ENCODE measurements around the gene HSD11B1L. TPM values are rescaled to one million over a fixed set of nuclear protein-coding genes. Genes with fewer than 3 reads are reported as not detected.

The HSD11B1L gene
- total RNA-seq, 2 donors from 2014 or later: 10.3 to 12.6 TPM

- TF ChIP-seq, protein P1, sequence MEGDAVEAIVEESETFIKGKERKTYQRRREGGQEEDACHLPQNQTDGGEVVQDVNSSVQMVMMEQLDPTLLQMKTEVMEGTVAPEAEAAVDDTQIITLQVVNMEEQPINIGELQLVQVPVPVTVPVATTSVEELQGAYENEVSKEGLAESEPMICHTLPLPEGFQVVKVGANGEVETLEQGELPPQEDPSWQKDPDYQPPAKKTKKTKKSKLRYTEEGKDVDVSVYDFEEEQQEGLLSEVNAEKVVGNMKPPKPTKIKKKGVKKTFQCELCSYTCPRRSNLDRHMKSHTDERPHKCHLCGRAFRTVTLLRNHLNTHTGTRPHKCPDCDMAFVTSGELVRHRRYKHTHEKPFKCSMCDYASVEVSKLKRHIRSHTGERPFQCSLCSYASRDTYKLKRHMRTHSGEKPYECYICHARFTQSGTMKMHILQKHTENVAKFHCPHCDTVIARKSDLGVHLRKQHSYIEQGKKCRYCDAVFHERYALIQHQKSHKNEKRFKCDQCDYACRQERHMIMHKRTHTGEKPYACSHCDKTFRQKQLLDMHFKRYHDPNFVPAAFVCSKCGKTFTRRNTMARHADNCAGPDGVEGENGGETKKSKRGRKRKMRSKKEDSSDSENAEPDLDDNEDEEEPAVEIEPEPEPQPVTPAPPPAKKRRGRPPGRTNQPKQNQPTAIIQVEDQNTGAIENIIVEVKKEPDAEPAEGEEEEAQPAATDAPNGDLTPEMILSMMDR (IDR thresholded peaks at IDR 0.05): no peak
- DNase-seq (ENCODE audit: low spot score): no peak
- Histone ChIP-seq H3K4me3 (no peak overlapping the region), H3K9me3 (no peaks in the 10 kb centered on the region), H3K27ac (no peak overlapping the region), H3K4me1 (peaks cover 0 to 24% of the 10 kb centered on the region in 2 donors), H3K27me3 (no peaks in the 10 kb centered on the region), H3K36me3 (peaks cover 67% of the 10 kb centered on the region)
Measured at GRCh38 chr19:5693195-5694166, 12.7 kb downstream of the HSD11B1L start.

DNA sequence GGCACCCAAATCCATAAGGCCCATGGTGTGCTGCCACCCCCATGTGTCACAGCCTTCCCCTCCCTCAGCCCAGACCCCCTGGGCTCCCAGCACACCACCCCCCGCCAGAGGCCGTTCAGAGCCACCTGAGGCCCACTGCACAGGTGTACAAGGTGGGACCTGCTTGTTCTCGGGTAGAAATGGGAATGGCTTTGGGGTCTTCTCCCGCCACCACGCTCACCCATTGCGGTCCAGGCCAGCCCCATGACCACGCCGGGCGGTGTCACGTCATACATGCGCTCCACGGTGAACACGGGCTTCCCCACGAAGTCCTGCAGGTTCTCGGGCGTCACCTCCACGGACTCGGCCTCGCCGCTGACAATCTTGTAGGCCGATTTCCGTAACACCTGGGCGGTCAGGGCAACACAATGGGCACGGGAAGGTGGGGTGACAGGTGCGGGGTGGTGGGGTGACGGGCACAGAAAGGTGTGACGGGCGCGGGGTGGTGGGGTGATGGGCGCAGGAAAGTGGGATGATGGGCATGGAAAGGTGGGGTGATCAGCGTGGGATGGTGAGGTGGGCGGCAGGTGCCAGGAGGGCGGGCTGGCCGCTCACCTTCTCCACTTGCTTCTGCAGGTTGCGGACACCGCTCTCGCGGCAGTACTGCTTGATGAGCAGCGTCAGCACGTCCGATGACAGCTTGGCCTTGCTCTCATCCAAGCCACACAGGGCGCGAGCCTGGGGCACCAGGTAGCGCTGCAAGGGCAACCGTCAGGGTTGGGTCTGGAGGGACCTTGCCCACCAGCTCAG lies 13.5 kb downstream of the HSD11B1L start:
- H3K4me3 ChIP-seq: no peak overlapping the region
- peaks cover 0 to 24% of the 10 kb centered on the region in 2 donors for H3K4me1 ChIP-seq
- no peak for DNase-seq (ENCODE audit: low spot score)
- H3K36me3 ChIP-seq: peaks cover 76% of the 10 kb centered on the region
- no peaks in the 10 kb centered on the region for H3K27me3 ChIP-seq
- no peak overlapping the region for H3K27ac ChIP-seq
- H3K9me3 ChIP-seq: no peaks in the 10 kb centered on the region
- TF ChIP-seq, protein P1 (IDR thresholded peaks at IDR 0.05): no peak

- Histone ChIP-seq H3K4me3 (no peak overlapping the region), H3K9me3 (no peaks in the 10 kb centered on the region), H3K27ac (no peak overlapping the region), H3K4me1 (peaks cover 0 to 24% of the 10 kb centered on the region in 2 donors), H3K27me3 (no peaks in the 10 kb centered on the region), H3K36me3 (peaks cover 84% of the 10 kb centered on the region)
- TF ChIP-seq, protein P1 (IDR thresholded peaks at IDR 0.05): no peak
- no peak for DNase-seq (ENCODE audit: low spot score)
Measured at GRCh38 chr19:5694956-5695648, 14.3 kb downstream of the HSD11B1L start.

DNA sequence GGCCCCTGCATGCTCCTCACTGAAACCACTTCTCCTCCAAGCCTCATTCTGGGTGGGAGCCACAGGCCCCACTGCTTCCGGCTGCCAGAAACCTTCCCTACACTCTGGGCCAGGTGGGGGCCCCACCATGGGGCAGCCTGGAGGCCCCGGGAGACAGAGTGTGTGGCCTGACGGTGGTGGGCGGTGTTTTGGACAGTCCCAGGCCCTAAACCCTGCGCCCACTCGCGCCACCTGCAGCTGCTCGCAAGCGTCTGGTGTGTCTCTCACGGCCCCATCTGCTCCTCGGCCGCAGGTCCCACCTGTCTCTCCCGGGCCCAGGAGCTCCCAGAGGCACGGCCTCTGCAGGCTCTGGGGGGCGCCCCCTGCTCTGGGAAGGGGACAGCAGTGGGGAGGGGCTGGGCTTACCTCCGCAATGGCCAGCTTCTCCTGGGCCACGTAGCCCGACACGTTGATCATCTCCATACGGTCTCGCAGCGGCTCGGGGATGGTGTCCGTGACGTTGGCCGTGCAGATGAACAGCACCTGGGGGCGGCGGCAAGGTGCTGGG lies 14.9 kb downstream of the HSD11B1L start:
- Histone ChIP-seq H3K9me3 (no peaks in the 10 kb centered on the region), H3K27ac (no peak overlapping the region), H3K36me3 (peaks cover 90% of the 10 kb centered on the region), H3K4me1 (peaks cover 0 to 23% of the 10 kb centered on the region in 2 donors), H3K4me3 (no peak overlapping the region), H3K27me3 (no peaks in the 10 kb centered on the region)
- TF ChIP-seq, protein P1 (IDR thresholded peaks at IDR 0.05): no peak
- DNase-seq (ENCODE audit: low spot score): no peak

Data from right atrium auricular region (tissue), 2 donors.